Thymus (tissue), 11 donors: ENCODE measurements around the gene MT1G. TPM values are rescaled to one million over a fixed set of nuclear protein-coding genes. Genes with fewer than 3 reads are reported as not detected.

ENCODE experiments used
- DNase-seq, 9 donors: peaks; one replicate each; pipeline ENCODE4 v3.0.0-alpha.2; 2013; ENCODE audit warnings: low spot score in 9 of 9, low read depth in 6 of 9, missing footprints in 1 of 9
- H3K27ac ChIP-seq, 2 donors: one replicate each; pipeline ENCODE4 v1.5.1; 2013; ENCODE audit warnings: control low read depth in 1 of 2, low read depth in 1 of 2, low read length in 1 of 2, mild to moderate bottlenecking in 1 of 2, moderate library complexity in 1 of 2
- H3K27me3 ChIP-seq, 2 donors: one replicate each; pipeline ENCODE4 v1.5.1; 2013; ENCODE audit warnings: low read length in 1 of 2; ENCODE audit not compliant: control insufficient read depth in 2 of 2, insufficient read depth in 1 of 2
- H3K36me3 ChIP-seq, 2 donors: one replicate each; pipeline ENCODE4 v1.5.1; 2013; ENCODE audit warnings: low read length in 1 of 2, mild to moderate bottlenecking in 1 of 2, moderate library complexity in 1 of 2; ENCODE audit not compliant: control insufficient read depth in 2 of 2, insufficient read depth in 2 of 2
- H3K4me1 ChIP-seq, 2 donors: one replicate each; pipeline ENCODE4 v1.5.1; 2013; ENCODE audit warnings: low read length in 2 of 2; ENCODE audit not compliant: control insufficient read depth in 2 of 2, insufficient read depth in 2 of 2
- H3K4me3 ChIP-seq, 2 donors: one replicate each; pipeline ENCODE4 v1.5.1; 2013; ENCODE audit warnings: low read length in 2 of 2, control low read depth in 1 of 2, mild to moderate bottlenecking in 1 of 2
- H3K9me3 ChIP-seq, 2 donors: one replicate each; pipeline ENCODE4 v1.5.1; 2013; ENCODE audit warnings: low read length in 1 of 2, mild to moderate bottlenecking in 1 of 2; ENCODE audit not compliant: control insufficient read depth in 2 of 2, insufficient read depth in 1 of 2
- WGBS: extraction: QIAGEN DNeasy Blood & Tissue Kit; methylation state at CpG from one replicate; pipeline ENCODE4 v1.1.7; 2013; 5-methylcytosine and 5-hydroxymethylcytosine counted together
- polyA plus RNA-seq: library from polyadenylated mRNA; stranded (reverse); fragments of 200-250 nt; gene quantifications from one replicate; pipeline ENCODE4 v1.2.3, GENCODE V29; 2013
- total RNA-seq: library from RNA; stranded (reverse); fragments of 120-200 nt; gene quantifications from one replicate; pipeline ENCODE4 v1.2.4, GENCODE V29; 2013
- donor health status: healthy.

Gene MT1G
- total and polyA plus RNA-seq, 2 donors = 0.90 to 353 TPM

GRCh38 chr16:56658327-56658875, 9.5 kb downstream of the MT1G start:
- DNase-seq = no peak
- Histone ChIP-seq H3K36me3 (no peaks in the 10 kb centered on the region), H3K27me3 (peaks cover 42 to 93% of the 10 kb centered on the region in 2 donors), H3K4me1 (peaks cover 16 to 25% of the 10 kb centered on the region in 2 donors), H3K27ac (no peak overlapping the region), H3K4me3 (peak overlapping the region in 1 of 2 donors; percentile 65), H3K9me3 (peaks cover 0 to 7% of the 10 kb centered on the region in 2 donors)
- 28% methylated on average over 10 of the region's 10 CpGs for WGBS

- Histone ChIP-seq H3K27me3 (peaks cover 39 to 92% of the 10 kb centered on the region in 2 donors), H3K9me3 (peaks cover 0 to 7% of the 10 kb centered on the region in 2 donors), H3K4me1 (peaks cover 14 to 20% of the 10 kb centered on the region in 2 donors), H3K36me3 (no peaks in the 10 kb centered on the region), H3K4me3 (peak within 1 kb of the TSS; percentile 52 to 65), H3K27ac (peak within 1 kb of the TSS in 1 of 2 donors; percentile 53)
- 2% methylated on average over 46 of the region's 46 CpGs for WGBS
- peak in 5 of 9 donors; percentile 35 to 68 (median 48) for DNase-seq
These were observed 10.1 kb downstream of the MT1G start, which contains the start of gene MT1F for GRCh38 chr16:56657555-56658326. TSS of gene MT1F (plus strand) at chr16:56657959. CDS start at chr16:56658059, 100 bp downstream.

GRCh38 chr16:56653218-56653617, 14.6 kb downstream of the MT1G start:
- H3K4me3 ChIP-seq = no peak overlapping the region
- no peak for DNase-seq
- H3K9me3 ChIP-seq = peaks cover 0 to 2% of the 10 kb centered on the region in 2 donors
- H3K36me3 ChIP-seq = no peaks in the 10 kb centered on the region
- H3K27me3 ChIP-seq = peaks cover 25 to 90% of the 10 kb centered on the region in 2 donors
- no peak overlapping the region for H3K27ac ChIP-seq
- 85% methylated on average over 7 of the region's 7 CpGs for WGBS
- H3K4me1 ChIP-seq = peaks cover 6 to 7% of the 10 kb centered on the region in 2 donors

- H3K27me3 ChIP-seq = peaks cover 26 to 90% of the 10 kb centered on the region in 2 donors
- WGBS = 73% methylated on average over 1 of the region's 1 CpG
These were observed 15.3 kb downstream of the MT1G start for GRCh38 chr16:56652600-56652999.

GRCh38 chr16:56651586-56651985, 16.3 kb downstream of the MT1G start, which contains the start of gene MT1B:
TSS of gene MT1B (plus strand) at chr16:56651886. CDS start at chr16:56651954, 68 bp downstream.
- Histone ChIP-seq H3K27ac (no peak within 1 kb of the TSS), H3K4me1 (no peaks in the 10 kb centered on the region), H3K4me3 (no peak within 1 kb of the TSS), H3K36me3 (no peaks in the 10 kb centered on the region), H3K9me3 (no peaks in the 10 kb centered on the region), H3K27me3 (peaks cover 28 to 90% of the 10 kb centered on the region in 2 donors)
- WGBS = 80% methylated on average over 7 of the region's 7 CpGs
- DNase-seq = no peak

More at GRCh38 chr16:56652600-56652999, 15.3 kb downstream of the MT1G start:
- H3K27ac ChIP-seq = no peak overlapping the region
- no peaks in the 10 kb centered on the region for H3K9me3 ChIP-seq
- no peak overlapping the region for H3K4me3 ChIP-seq
- peaks cover 1 to 3% of the 10 kb centered on the region in 2 donors for H3K4me1 ChIP-seq
- no peak for DNase-seq
- H3K36me3 ChIP-seq = no peaks in the 10 kb centered on the region

GRCh38 chr16:56649820-56650219, 18.0 kb downstream of the MT1G start:
- H3K4me3 ChIP-seq = no peak overlapping the region
- H3K36me3 ChIP-seq = no peaks in the 10 kb centered on the region
- H3K27ac ChIP-seq = no peak overlapping the region
- 90% methylated on average over 3 of the region's 3 CpGs for WGBS
- H3K4me1 ChIP-seq = no peaks in the 10 kb centered on the region
- DNase-seq = no peak
- H3K27me3 ChIP-seq = peaks cover 41 to 90% of the 10 kb centered on the region in 2 donors
- no peaks in the 10 kb centered on the region for H3K9me3 ChIP-seq

- H3K36me3 ChIP-seq = no peaks in the 10 kb centered on the region
- no peak for DNase-seq
- 97% methylated on average over 2 of the region's 2 CpGs for WGBS
- H3K27me3 ChIP-seq = peaks cover 44 to 93% of the 10 kb centered on the region in 2 donors
- H3K4me1 ChIP-seq = no peaks in the 10 kb centered on the region
- no peak overlapping the region for H3K4me3 ChIP-seq
- no peaks in the 10 kb centered on the region for H3K9me3 ChIP-seq
- H3K27ac ChIP-seq = no peak overlapping the region
These were observed 18.6 kb downstream of the MT1G start for GRCh38 chr16:56649271-56649670.

- peaks cover 56 to 97% of the 10 kb centered on the region in 2 donors for H3K27me3 ChIP-seq
- peaks cover 7 to 10% of the 10 kb centered on the region in 2 donors for H3K4me1 ChIP-seq
- H3K36me3 ChIP-seq = no peaks in the 10 kb centered on the region
- H3K9me3 ChIP-seq = no peaks in the 10 kb centered on the region
- WGBS = 28% methylated on average over 33 of the region's 33 CpGs
- DNase-seq = no peak
- H3K4me3 ChIP-seq = no peak overlapping the region
- H3K27ac ChIP-seq = no peak overlapping the region
These were observed 20.0 kb downstream of the MT1G start for GRCh38 chr16:56647641-56648431.
